ENCODE data around the gene YIPF4. TPM values are rescaled to one million over a fixed set of nuclear protein-coding genes. Genes with fewer than 3 reads are reported as not detected.
"Not testable (repeated sequence)": the region's sequence is repeated elsewhere in the genome, so short reads cannot be mapped to it uniquely, and the experiment has no call there.

Gene YIPF4
- 34.1 TPM for total RNA-seq

GRCh38 chr2:32277674-32278477 is at the start of gene YIPF4:
Gene YIPF4 (plus strand): TSS chr2:32277904. CDS start chr2:32278156, 252 bp downstream.
- DNase-seq: peak; percentile 98

- DNase-seq: no peak
These were observed 49.5 kb upstream of the YIPF4 start for GRCh38 chr2:32228181-32228580.

- no peak for DNase-seq
These were observed 48.1 kb upstream of the YIPF4 start for GRCh38 chr2:32229635-32230034.

DNA sequence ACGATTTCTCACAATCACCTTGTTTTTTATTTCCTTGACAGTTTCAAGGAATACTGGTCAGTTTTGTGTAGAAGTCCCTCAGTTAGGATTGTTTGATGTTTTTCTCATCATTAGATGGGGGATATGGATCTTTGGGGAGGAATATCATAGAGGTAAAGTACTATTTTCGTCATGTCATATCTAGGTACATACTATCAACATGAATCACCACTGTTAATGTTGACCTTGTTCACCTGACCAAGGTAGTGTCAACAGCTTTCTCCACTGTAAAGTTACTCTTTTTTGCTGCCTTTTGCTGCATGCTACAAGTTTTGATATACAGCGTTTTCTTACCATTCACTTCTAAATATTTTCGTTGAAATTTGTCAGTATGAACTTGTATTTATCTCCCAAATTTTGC is 45.7 kb upstream of the YIPF4 start:
- DNase-seq: no peak

DNA sequence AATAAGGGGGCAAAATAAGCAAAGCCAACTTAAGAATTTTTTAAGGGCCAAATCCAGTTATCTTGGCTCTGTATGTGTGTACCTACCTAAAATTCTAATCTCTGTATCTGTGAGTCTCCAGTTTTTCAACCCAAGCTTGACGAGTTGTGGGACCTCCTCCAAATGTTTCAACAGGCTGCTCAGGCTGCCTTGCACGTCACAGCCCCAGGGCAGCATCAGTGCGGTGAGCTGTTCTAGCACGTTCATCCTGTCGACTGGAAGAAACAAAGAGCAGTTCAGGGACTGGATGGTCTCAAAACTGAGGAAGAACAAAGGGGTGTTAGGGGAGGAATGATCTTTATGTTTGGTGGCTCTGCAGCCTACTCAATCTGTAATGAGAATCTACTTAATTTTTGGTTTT is 42.4 kb upstream of the YIPF4 start:
- peak; percentile 60 for DNase-seq

DNA sequence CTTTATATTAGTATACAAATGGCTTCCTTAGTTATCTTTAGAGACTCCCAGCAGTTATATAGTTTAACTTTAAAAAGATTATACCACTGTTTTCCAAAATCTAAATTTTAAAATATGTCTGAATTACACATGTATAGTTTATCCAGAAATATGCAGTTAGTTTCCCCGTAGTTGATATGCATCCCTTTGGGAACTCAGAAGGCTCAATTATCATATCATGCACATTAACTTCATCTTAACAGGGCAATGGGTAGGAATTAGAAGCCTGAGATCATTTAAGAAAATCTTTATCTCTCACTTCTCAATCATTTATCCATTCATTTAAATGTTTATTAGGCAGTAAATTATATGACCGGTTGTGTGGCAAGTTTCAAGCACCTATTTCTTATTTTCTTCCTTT is 40.2 kb upstream of the YIPF4 start:
- no peak for DNase-seq

- no peak for DNase-seq
These were observed 39.7 kb upstream of the YIPF4 start for GRCh38 chr2:32237996-32238395.

DNA sequence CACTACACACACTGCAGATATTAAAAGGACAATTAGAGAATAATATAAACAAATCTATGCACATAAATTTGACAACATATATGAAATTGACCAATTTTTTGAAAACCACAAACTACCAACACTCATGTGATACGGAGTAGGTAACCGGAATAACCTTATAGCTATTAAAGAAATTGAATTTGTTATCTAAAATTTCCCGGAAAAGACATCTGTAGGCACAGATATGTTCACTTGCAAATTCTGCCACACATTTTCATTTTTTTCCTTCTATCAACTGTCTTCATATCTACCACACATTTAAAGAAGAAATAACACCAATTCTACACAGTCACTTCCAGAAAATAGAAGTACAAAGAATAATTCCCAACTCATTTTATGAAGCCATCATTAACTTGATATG is 35.4 kb upstream of the YIPF4 start:
- DNase-seq: no peak

DNA sequence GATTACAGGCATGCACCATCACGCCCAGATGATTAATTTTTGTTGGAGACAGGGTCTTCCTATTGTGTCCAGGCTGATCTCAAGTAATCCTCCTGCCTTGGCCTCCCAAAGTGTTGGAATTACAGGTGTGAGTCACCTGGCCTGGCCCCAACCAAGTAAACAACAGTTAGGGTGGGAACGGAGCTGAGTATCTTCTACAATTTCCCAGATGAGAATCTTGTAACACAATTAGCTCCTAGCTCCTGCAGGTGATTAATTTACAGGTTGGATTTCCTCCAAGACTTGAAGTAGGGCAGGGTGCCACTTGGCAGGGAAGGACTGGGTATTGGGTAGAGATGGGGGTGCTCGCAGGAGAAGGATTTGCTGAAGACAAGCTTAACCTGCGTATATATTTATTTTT is 30.8 kb upstream of the YIPF4 start:
- DNase-seq: no peak

- DNase-seq: no peak
These were observed 29.4 kb upstream of the YIPF4 start for GRCh38 chr2:32248299-32248698.

DNA sequence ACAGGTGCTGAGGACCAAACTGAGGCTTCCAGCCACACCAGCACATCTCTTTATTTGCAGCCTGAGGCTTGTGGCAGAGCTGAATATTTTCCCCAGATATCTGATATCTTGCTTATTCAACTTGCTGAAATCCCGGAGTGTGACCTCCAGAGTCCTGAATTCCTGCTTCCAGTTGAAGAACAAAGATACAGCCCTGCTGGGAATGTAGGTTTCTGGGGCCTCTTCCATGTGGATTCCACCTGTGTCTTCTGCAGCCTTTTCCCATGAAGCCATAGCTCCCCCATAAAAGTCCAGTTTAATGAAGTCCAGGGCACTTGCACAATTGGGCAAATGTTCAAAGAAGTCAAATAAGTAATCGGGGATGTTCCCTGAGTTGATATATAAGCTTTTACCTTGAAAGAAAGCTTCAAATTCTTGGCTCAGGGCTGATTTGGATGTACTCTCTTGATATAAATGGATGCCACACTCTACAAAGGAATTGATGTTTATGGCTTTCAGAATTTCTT is 27.9 kb upstream of the YIPF4 start:
- no peak for DNase-seq

DNA sequence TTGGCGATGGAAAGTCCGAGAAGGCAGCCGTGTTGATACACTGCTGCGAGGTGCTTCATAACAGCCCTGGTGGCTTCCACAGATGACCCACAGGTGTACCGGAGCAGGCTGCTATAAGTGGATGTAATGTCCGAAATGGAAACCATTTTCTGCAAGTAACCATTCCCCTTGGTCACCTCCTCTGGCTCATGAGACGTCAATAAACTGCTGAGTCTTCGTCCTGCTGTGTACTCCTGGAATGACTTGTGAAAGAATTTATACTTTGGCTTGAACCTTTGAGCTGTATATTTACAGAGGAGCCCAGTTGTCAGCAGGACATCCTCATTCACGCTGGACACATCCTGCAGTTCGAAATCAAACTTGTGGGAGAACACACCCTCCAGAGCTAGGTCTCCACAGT is 27.4 kb upstream of the YIPF4 start:
- DNase-seq: no peak

- no peak for DNase-seq
These were observed 19.5 kb upstream of the YIPF4 start for GRCh38 chr2:32258242-32258641.

GRCh38 chr2:32260376-32260775 is 17.3 kb upstream of the YIPF4 start:
- no peak for DNase-seq

- no peak for DNase-seq
These were observed 15.6 kb upstream of the YIPF4 start for GRCh38 chr2:32262105-32262504.

GRCh38 chr2:32264422-32265105 is 13.1 kb upstream of the YIPF4 start, which contains the start of gene NLRC4:
Gene NLRC4 (minus strand): TSS chr2:32264886. CDS start chr2:32256775, 8,111 bp downstream.
- no peak for DNase-seq

GRCh38 chr2:32271063-32271462 is 6.6 kb upstream of the YIPF4 start:
- no peak for DNase-seq

DNA sequence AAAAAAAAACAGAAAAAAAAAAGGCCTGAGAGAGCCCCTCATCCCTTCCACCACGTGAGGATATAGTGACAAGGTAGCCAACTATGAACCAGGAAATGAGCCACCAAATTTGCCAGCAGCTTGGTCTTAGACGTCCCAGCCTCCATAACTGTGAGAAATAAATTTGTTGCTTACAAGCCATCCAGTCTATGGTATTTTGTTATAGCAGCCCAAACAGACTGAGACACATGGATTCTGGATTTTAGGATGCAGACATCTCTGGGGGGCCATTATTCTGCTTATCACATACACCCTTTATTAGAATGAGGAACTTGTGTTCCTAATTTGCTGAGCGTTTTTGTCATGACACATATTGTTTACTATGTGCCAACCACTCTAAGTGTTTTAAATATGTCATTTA is 5.4 kb upstream of the YIPF4 start:
- DNase-seq: no peak

GRCh38 chr2:32274289-32274688 is 3.4 kb upstream of the YIPF4 start:
- no peak for DNase-seq

GRCh38 chr2:32275790-32276189 is 1.9 kb upstream of the YIPF4 start:
- DNase-seq: not testable (repeated sequence)

DNA sequence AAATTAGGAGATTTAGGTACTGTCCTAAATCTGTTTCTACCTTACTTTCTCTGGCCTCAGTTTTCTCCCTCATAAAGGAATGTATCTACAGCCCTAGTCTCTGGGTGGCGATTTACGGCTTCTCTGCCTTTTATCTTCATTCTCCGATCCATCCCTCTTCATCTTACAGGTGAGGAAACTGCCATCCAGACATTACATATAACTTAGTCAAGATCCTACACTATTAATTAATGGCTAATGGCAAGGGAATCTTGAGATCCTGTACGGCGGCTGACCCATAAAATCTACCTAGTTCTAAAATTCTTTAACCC is 386 bp upstream of the YIPF4 start:
- no peak for DNase-seq

GRCh38 chr2:32278478-32278853 is 762 bp downstream of the YIPF4 start:
- DNase-seq: no peak

DNA sequence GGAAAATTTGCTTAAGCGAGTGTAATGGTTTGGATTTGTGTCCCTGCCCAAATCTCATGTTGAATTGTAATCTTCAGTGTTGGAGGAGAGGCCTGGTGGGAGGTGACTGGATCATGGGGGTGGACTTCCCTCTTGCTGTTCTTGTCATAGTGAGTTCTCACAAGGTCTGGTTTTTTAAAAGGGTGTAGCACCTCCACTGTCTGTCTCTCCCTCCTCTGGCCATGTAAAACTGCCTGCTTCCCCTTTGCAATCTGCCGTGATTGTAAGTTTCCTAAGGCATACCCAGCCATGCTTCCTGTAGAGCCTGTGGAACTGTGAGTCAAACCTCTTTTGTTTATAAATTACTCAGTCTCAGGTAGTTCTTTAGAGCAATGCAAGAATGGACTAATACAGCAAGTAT is 6.6 kb downstream of the YIPF4 start:
- no peak for DNase-seq
